ENCODE data around the gene CABP7.

GRCh38 chr22:29710193-29710592 lies 9.6 kb upstream of the CABP7 start:
- TF ChIP-seq POLR2A (IDR thresholded peaks at IDR 0.05) (no peak), CTCF (IDR thresholded peaks at IDR 0.05) (no peak)
